ENCODE results near the gene MAP6. TPM values are rescaled to one million over a fixed set of nuclear protein-coding genes. Genes with fewer than 3 reads are reported as not detected.
A peak's percentile ranks its signal among the peaks of the same experiment; 100 is the strongest.

MAP6 gene
- total RNA-seq, 2 donors from 2014 or later, result 0.06 TPM; not detected in 1

DNA sequence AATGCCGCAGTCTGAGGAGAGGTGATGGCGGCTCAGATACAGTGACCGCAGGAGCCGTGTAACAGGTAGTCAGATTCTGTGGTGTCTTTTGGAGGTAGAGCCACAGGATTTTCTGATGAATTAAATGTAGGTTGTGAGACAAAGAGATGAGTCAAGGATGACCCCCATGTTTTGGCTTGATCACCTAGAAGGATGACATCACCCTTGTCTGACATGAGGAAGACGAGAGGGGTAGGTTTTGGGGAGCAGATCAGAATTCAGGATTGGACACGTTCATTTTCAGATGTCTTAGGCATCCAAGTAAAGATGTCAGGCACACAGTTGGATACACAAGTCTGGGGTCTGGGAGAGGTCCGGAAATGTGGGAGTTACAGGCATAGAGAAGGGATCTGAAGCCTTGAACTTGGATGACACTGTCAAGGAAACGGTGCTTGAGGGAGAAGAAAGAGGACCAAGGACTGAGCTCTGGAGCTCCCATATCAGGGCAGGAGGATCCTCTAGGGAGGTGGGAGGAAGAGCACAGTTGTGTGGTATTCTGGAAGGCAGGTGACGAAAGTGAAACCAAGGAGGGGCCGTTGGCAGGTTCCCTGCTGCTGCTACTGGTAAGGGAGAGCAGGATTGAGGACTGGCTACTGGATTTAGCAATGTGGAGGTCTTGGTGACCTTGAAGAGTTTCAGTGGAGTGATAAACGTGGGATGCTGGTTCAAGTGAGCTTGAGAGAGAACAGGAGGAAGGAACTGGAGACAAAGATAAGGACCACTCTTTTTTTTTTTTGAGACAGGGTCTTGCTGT lies 130.5 kb downstream of the MAP6 start:
- ATAC-seq, result peak in 1 of 2 donors; percentile 28
- no peaks in the 10 kb centered on the region for H3K9me3 Mint-ChIP-seq
- no peaks in the 10 kb centered on the region for H3K36me3 Mint-ChIP-seq
- no peak for DNase-seq (ENCODE audit: low spot score in 2 of 2)
- peak overlapping the region; percentile 32 to 52 for H3K27ac Mint-ChIP-seq

GRCh38 chr11:75537740-75538139 lies 131.1 kb downstream of the MAP6 start:
- peak overlapping the region in 1 of 2 donors; percentile 32 for H3K27ac Mint-ChIP-seq

More at GRCh38 chr11:75537740-75538139, 131.1 kb downstream of the MAP6 start:
- DNase-seq (ENCODE audit: low spot score in 2 of 2) (no peak), ATAC-seq (no peak)
- no peaks in the 10 kb centered on the region for H3K9me3 Mint-ChIP-seq
- H3K36me3 Mint-ChIP-seq, result no peaks in the 10 kb centered on the region

Other genes starting within 250 kb of the MAP6 start
- gene KLHL35, start 235.8 kb downstream of the MAP6 start, total RNA-seq, result under 1 TPM in 1 of 2 donors, not detected in 1; 0.89 TPM
- gene GDPD5, start 143.1 kb downstream of the MAP6 start, total RNA-seq, result 10 to 100 TPM; 13.4 to 22.7 TPM
- 10 to 100 TPM in 1 of 2 donors, 1 to 10 TPM in 1; 8.2 to 24.5 TPM for gene SERPINH1, start 106.8 kb downstream of the MAP6 start, total RNA-seq
- gene MOGAT2, start 48.8 kb upstream of the MAP6 start, total RNA-seq, result not detected
- gene DGAT2, start 99.7 kb upstream of the MAP6 start, total RNA-seq, result 1 to 10 TPM; 1.1 to 3.9 TPM
- gene UVRAG, start 146.2 kb upstream of the MAP6 start, total RNA-seq, result 10 to 100 TPM; 19.9 to 22.4 TPM

All from activated naive CD4-positive, alpha-beta T cell treated with anti-CD3 and anti-CD28 coated beads, Interleukin-2, amount 50 U/mL, for 72 hours (primary cell).